Aorta (tissue), 5 donors: ENCODE data around the gene EDN2. TPM values are rescaled to one million over a fixed set of nuclear protein-coding genes. Genes with fewer than 3 reads are reported as not detected.

Experiments
- ATAC-seq: fragments of 200-7000 bp; cut with Tn5 transposase; one replicate; pipeline ENCODE4 v1.9.1; 2022; ENCODE audit warnings: moderate library complexity; ENCODE audit not compliant: low FRiP score
- DNase-seq, 2 donors: peaks; one replicate each; pipeline ENCODE4 v3.0.0-alpha.2; 2020
- H3K27ac ChIP-seq, 2 donors: one replicate each; pipeline ENCODE4 v1.5.1; 2013; ENCODE audit warnings: low read length in 2 of 2, mild to moderate bottlenecking in 2 of 2, moderate library complexity in 2 of 2, control low read depth in 1 of 2, inconsistent platforms in 1 of 2, low read depth in 1 of 2
- H3K27me3 ChIP-seq, 2 donors: one replicate each; pipeline ENCODE4 v1.6.1; 2013; ENCODE audit warnings: control low read depth in 1 of 2, low read length in 1 of 2, mild to moderate bottlenecking in 1 of 2, moderate library complexity in 1 of 2; ENCODE audit not compliant: insufficient read depth in 2 of 2, control insufficient read depth in 1 of 2
- H3K36me3 ChIP-seq, 2 donors: one replicate each; pipeline ENCODE4 v1.6.1; 2013; ENCODE audit warnings: control low read depth in 1 of 2, low read length in 1 of 2, mild to moderate bottlenecking in 1 of 2; ENCODE audit not compliant: insufficient read depth in 2 of 2, control insufficient read depth in 1 of 2
- H3K4me1 ChIP-seq, 2 donors: one replicate each; pipeline ENCODE4 v1.6.1; 2013; ENCODE audit warnings: low read length in 2 of 2, control low read depth in 1 of 2, mild to moderate bottlenecking in 1 of 2, moderate library complexity in 1 of 2; ENCODE audit not compliant: insufficient read depth in 2 of 2, control insufficient read depth in 1 of 2
- H3K4me3 ChIP-seq, 2 donors: one replicate each; pipeline ENCODE4 v1.5.1; 2013; ENCODE audit warnings: low read length in 2 of 2, control low read depth in 1 of 2, mild to moderate bottlenecking in 1 of 2
- H3K9me3 ChIP-seq: one replicate; pipeline ENCODE4 v1.6.1; 2013; ENCODE audit warnings: mild to moderate bottlenecking, low read length; ENCODE audit not compliant: control insufficient read depth
- WGBS, 2 donors: extraction: QIAGEN DNeasy Blood & Tissue Kit; methylation state at CpG; one replicate each; pipeline ENCODE4 v1.1.7; 2013; 5-methylcytosine and 5-hydroxymethylcytosine counted together
- intact Hi-C, 2 donors: fragments of 100-400 bp; cut with DNase I; formaldehyde crosslinking; loops; one replicate each; pipeline versions ENCODE4 v1.14.2 to v1.15.0; 2022
- long read RNA-seq, 2 donors: library from polyadenylated mRNA; unstranded; transcript quantifications; one replicate each; pipeline ENCODE4 v2.0.0, GENCODE V29; 2020 to 2021
- polyA plus RNA-seq, 2 donors: library from polyadenylated mRNA; stranded (reverse); fragments of 200-250 nt; gene quantifications; one replicate each; pipeline ENCODE4 v1.2.3, GENCODE V29; 2013
- total RNA-seq, 2 donors: library from RNA; stranded (reverse); fragmentation: NEBNext Ultra II Directional; extraction: Animal tissue kit (Norgen Biotek cat#: 25700); gene quantifications; one replicate each; pipeline ENCODE4 v1.2.1, GENCODE V29; 2021
- donor health status: healthy with polysubstance abuse.
- donor health status: Bipolar disorder and iron deficiency.
- donor health status: DM: no; HTN: no; CAD: no.
- donor health status: DM: no; HTN: no; CAD: no.
- donor health status: DM: yes; HTN: yes; CAD: no.

EDN2 gene
- total RNA-seq: 1 to 10 TPM in 1 of 2 donors, under 1 TPM in 1; 0.36 to 1.5 TPM
- polyA plus RNA-seq: 1 to 10 TPM in 1 of 2 donors, not detected in 1; 2.3 TPM
- long read RNA-seq, donor 1, partial matches to known transcripts: 0 of 1 reads
- long read RNA-seq, donor 1, other reads (novel, unspliced or antisense): 0 of 1 reads
- long read RNA-seq, donor 2: 0 reads

DNA sequence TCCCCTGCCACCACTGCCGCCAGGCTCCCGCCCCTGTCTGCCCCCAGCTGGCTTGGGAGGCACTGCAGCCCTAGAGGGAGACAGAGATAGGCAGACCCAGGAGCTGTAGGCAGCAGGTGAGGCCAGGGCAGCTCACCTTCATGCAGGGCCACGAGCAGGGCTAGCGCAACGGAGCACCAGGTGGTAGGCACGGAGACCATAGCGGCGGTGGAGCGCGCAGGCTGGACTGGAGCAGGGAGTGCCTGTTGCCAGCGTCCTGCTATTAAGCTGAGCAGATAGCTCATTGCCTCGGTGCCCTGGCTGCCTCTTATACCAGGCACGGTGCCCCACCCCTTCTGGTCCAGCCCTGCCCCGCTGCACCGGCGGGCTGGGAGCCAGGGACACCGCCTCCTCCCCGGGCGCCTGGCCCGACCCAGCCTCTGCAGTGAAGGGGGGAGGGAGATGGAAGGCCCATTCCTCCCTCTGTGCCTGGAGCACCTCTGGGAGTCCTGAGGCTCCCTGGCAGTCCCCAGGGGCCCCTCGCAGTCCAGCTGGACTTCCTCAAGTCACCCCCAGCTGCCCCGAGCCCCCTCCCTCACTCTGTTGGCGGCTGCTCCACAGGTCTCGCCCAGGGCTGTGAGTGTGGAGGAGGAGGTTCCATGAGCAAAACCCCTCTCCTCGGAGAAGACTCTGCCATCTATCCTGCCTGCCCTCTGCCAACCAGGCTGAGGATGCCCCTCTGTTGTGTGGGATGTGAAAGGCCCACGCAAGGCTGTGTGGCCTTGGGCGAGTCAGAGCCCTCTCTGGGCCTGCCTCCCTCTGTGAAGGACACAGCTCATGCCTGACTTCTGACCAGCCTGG lies at the start of gene EDN2:
Gene EDN2 (minus strand): TSS at position 282 of the 840 bp plus-strand sequence. CDS start 82 bp downstream, at position 200.
- Histone ChIP-seq H3K9me3 (no peaks in the 10 kb centered on the region), H3K27ac (no peak within 1 kb of the TSS), H3K4me3 (no peak within 1 kb of the TSS), H3K4me1 (no peaks in the 10 kb centered on the region), H3K36me3 (no peaks in the 10 kb centered on the region), H3K27me3 (no peaks in the 10 kb centered on the region)
- peak in 1 of 2 donors; percentile 55 for DNase-seq
- WGBS, 2 donors: 45 to 54% methylated on average over 23 to 27 of the region's 27 CpGs
- intact Hi-C loops: no loop called here
- no peak for ATAC-seq

DNA sequence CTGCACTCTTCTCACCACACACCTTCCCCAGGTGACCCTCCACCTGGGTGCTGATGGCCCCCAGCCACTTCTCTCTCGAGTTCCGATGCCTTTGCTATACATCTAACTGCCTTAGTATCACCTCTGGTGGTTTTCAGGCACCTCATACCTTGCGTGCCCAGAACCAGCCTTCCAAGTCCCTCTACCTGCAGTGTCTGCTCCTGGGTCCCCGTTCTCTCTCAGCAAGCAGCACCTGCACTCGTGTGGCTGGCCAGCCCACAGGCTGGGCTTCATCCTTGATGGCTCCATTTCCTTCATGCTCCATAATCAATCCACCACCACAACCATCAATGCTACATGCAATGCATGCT lies 49.2 kb upstream of the EDN2 start:
- ATAC-seq: no peak
- intact Hi-C loops: no loop called here
- no peaks in the 10 kb centered on the region for H3K9me3 ChIP-seq
- H3K4me1 ChIP-seq: no peaks in the 10 kb centered on the region
- no peak overlapping the region for H3K4me3 ChIP-seq
- no peaks in the 10 kb centered on the region for H3K36me3 ChIP-seq
- 96 to 98% methylated on average over 5 of the region's 5 CpGs for WGBS, 2 donors
- DNase-seq: no peak
- H3K27me3 ChIP-seq: no peaks in the 10 kb centered on the region
- H3K27ac ChIP-seq: no peak overlapping the region

DNA sequence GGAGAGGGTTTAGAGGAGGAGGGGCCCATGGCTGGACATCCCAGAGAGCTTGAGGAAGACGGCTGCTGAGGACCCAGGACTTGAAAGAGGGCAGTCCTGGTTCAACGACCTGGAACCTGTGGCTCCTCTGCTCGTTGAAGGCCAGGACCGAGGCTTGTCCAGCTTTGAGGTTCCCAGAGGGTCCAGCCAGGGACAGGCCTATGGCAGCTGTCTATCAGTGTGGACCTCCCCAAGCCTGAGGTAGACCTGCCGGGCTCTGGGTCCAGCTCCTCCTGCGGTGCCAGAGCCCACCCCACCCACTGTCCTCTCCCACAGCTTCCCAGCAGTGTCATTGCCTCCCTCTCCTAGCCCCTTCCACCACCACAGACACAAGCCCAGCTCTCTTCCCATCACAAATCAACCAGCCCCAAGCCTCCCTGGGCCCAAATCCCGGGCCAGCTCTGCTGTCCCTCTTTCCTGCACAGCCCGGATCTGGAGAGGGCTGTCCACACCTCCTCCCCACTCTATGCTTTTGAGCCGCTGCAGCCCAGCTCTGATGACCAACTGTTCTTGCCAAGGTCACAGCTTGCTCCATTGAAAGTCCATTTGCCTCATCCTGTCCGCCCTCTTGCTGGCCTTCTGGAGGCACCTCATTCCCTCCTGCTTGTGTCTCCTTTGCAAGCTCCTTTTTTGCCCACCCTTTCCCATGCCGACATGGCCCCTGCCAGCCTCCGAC lies 48.7 kb upstream of the EDN2 start:
- intact Hi-C loops: no loop called here
- no peaks in the 10 kb centered on the region for H3K27me3 ChIP-seq
- H3K27ac ChIP-seq: no peak overlapping the region
- no peak overlapping the region for H3K4me3 ChIP-seq
- no peaks in the 10 kb centered on the region for H3K36me3 ChIP-seq
- no peaks in the 10 kb centered on the region for H3K4me1 ChIP-seq
- no peak for ATAC-seq
- 91 to 93% methylated on average over 12 of the region's 12 CpGs for WGBS, 2 donors
- DNase-seq: peak; percentile 26 to 49
- no peaks in the 10 kb centered on the region for H3K9me3 ChIP-seq

- no peaks in the 10 kb centered on the region for H3K4me1 ChIP-seq
- no peak overlapping the region for H3K27ac ChIP-seq
- DNase-seq: peak in 1 of 2 donors; percentile 8
- 89 to 98% methylated on average over 8 of the region's 8 CpGs for WGBS, 2 donors
- no peaks in the 10 kb centered on the region for H3K9me3 ChIP-seq
- intact Hi-C loops: no loop called here
- no peaks in the 10 kb centered on the region for H3K27me3 ChIP-seq
- H3K4me3 ChIP-seq: no peak overlapping the region
- ATAC-seq: no peak
- no peaks in the 10 kb centered on the region for H3K36me3 ChIP-seq
Measured at GRCh38 chr1:41532206-41532975, 47.9 kb upstream of the EDN2 start.

DNA sequence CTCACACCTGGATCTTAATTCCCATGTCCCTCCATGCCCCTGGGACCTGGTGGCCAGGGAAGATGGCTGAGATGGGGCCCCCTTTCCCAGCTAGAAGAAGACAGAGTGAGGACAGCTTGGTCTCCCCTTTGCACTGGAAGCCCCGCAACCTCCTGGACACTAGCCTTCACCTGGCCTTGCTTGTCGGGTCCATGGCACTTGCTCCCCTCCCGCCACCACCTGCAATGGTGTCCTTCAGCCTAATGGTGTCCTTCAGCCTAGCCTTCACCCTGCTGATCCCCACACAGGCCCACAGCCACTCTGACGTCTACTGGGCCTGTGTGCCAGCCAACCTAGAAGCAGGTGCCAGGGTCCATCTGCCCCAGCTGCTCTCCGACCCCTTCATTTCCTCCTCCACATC lies 45.9 kb upstream of the EDN2 start:
- H3K4me1 ChIP-seq: no peaks in the 10 kb centered on the region
- intact Hi-C loops: no loop called here
- H3K27me3 ChIP-seq: no peaks in the 10 kb centered on the region
- ATAC-seq (no peak), DNase-seq (peak; percentile 29 to 48)
- no peak overlapping the region for H3K27ac ChIP-seq
- no peaks in the 10 kb centered on the region for H3K36me3 ChIP-seq
- H3K9me3 ChIP-seq: no peaks in the 10 kb centered on the region
- H3K4me3 ChIP-seq: no peak overlapping the region
- 93 to 96% methylated on average over 5 of the region's 5 CpGs for WGBS, 2 donors

DNA sequence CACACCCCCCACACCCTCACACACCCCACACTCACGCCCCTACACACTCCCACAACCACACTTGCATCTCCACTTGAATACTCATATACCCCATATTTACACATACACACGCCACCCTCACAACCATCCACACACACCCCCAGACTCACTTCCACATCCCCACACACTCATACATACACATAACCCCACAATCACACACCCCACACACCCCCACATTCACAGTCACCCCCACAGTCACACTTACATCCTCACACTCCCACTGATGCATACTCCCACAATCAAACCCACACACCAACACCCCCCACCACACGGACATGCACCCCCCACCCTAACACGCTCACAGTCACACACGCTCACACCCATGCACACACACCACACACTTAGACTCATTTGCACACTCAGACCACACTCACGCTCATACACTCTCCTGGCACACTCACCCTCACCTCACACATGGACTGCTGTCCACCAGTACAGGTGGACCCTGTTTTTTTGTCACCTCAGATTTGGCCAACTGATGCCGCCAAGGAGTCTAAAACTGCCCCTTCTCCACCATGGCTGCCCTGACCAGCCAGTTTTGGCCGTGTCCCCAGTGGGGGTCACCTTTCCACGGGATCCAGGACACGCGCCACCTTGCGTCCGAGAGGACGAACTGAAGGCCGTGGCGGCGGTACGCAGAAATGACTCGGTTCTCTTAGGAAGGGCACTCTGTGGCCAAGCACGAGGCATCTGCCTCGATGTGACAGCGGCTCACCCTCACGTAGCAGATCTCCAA lies 45.3 kb upstream of the EDN2 start:
- Histone ChIP-seq H3K4me1 (no peaks in the 10 kb centered on the region), H3K9me3 (no peaks in the 10 kb centered on the region), H3K27ac (no peak overlapping the region), H3K36me3 (no peaks in the 10 kb centered on the region), H3K4me3 (no peak overlapping the region), H3K27me3 (no peaks in the 10 kb centered on the region)
- WGBS, 2 donors: 95 to 97% methylated on average over 23 of the region's 23 CpGs
- DNase-seq (peak; percentile 29 to 52), ATAC-seq (no peak)
- intact Hi-C loops: no loop called here

GRCh38 chr1:41528726-41529605 lies 44.5 kb upstream of the EDN2 start:
- no peaks in the 10 kb centered on the region for H3K27me3 ChIP-seq
- H3K9me3 ChIP-seq: no peaks in the 10 kb centered on the region
- no peaks in the 10 kb centered on the region for H3K36me3 ChIP-seq
- intact Hi-C loops: no loop called here
- no peak for ATAC-seq
- no peaks in the 10 kb centered on the region for H3K4me1 ChIP-seq
- 79 to 81% methylated on average over 7 of the region's 7 CpGs for WGBS, 2 donors
- H3K4me3 ChIP-seq: no peak overlapping the region
- H3K27ac ChIP-seq: no peak overlapping the region
- peak; percentile 24 to 36 for DNase-seq
